RCC 7860 (cell line): Measurements from ENCODE around the gene APOB.

Experiments used
- DNase-seq: peaks from one replicate; pipeline ENCODE4 v3.0.0-alpha.2; 2015; ENCODE audit warnings: low spot score
- FAIRE-seq: peaks from 2 replicates; lab custom pipeline; 2012; peaks lifted over from hg19 to GRCh38; lab: Jason Lieb, UNC

Gene APOB

GRCh38 chr2:21052044-21052443 lies 8.2 kb upstream of the APOB start:
- DNase-seq, result no peak
- no peak for FAIRE-seq

- no peak for FAIRE-seq
- DNase-seq, result no peak
These were observed 6.3 kb upstream of the APOB start for GRCh38 chr2:21050164-21050563.

GRCh38 chr2:21047141-21048009 lies 3.5 kb upstream of the APOB start:
- FAIRE-seq (no peak), DNase-seq (no peak)

- FAIRE-seq, result no peak
- no peak for DNase-seq
These were observed 2.6 kb upstream of the APOB start for GRCh38 chr2:21046506-21046905.

- DNase-seq, result no peak
- no peak for FAIRE-seq
These were observed 960 bp upstream of the APOB start for GRCh38 chr2:21044694-21045371.

GRCh38 chr2:21042958-21043743 lies 722 bp downstream of the APOB start:
- peak; percentile 12 for DNase-seq
- no peak for FAIRE-seq

- FAIRE-seq (no peak), DNase-seq (no peak)
These were observed 1.2 kb downstream of the APOB start for GRCh38 chr2:21042708-21042957.

GRCh38 chr2:21041943-21042707 lies 1.7 kb downstream of the APOB start:
- no peak for DNase-seq

GRCh38 chr2:21041462-21041861 lies 2.4 kb downstream of the APOB start:
- no peak for DNase-seq
- no peak for FAIRE-seq

More at GRCh38 chr2:21041943-21042707, 1.7 kb downstream of the APOB start:
- FAIRE-seq, result no peak

GRCh38 chr2:21040468-21041377 lies 3.1 kb downstream of the APOB start:
- FAIRE-seq, result no peak
- no peak for DNase-seq

GRCh38 chr2:21039979-21040467 lies 3.9 kb downstream of the APOB start:
- no peak for DNase-seq
- FAIRE-seq, result no peak

- DNase-seq (no peak), FAIRE-seq (no peak)
These were observed 4.8 kb downstream of the APOB start for GRCh38 chr2:21039080-21039556.

- DNase-seq, result no peak
- FAIRE-seq, result no peak
These were observed 5.3 kb downstream of the APOB start for GRCh38 chr2:21038403-21039073.

GRCh38 chr2:21037671-21038108 lies 6.2 kb downstream of the APOB start:
- FAIRE-seq, result no peak
- DNase-seq, result no peak

- DNase-seq (no peak), FAIRE-seq (no peak)
These were observed 6.9 kb downstream of the APOB start for GRCh38 chr2:21036708-21037670.

GRCh38 chr2:21035974-21036707 lies 7.7 kb downstream of the APOB start:
- DNase-seq (no peak), FAIRE-seq (no peak)

- FAIRE-seq (no peak), DNase-seq (no peak)
These were observed 8.4 kb downstream of the APOB start for GRCh38 chr2:21035282-21035973.
